Heart left ventricle (tissue), 13 donors: ENCODE data around the gene ZMYND15.
"Not testable (repeated sequence)": the region's sequence is repeated elsewhere in the genome, so short reads cannot be mapped to it uniquely, and the experiment has no call there.

Experiments
- CTCF ChIP-seq, 12 donors: fragments of 200-600 bp; sonication (generic) in 4 of 12; IDR thresholded peaks; one replicate each; pipeline versions ENCODE4 v1.5.0 to v1.8.0; 2018 to 2022; ENCODE audit warnings: antibody characterized with exemption in 12 of 12, mild to moderate bottlenecking in 5 of 12
- POLR2A ChIP-seq, 2 donors: fragments of 450-650 bp; IDR thresholded peaks; one replicate each; pipeline ENCODE4 v1.6.1; 2017; ENCODE audit warnings: antibody characterized with exemption in 2 of 2, mild to moderate bottlenecking in 2 of 2, moderate library complexity in 2 of 2
- donor health status: ischemic (EF 13 %, LVEDD 7.1; RV severe dilation, severe dysfunction).
- donor health status: DM: no; HTN: yes; CAD: no.
- donor health status: DM: no; HTN: no; CAD: no.
- donor health status: ischemic (EF 25% LVEDD 6.9; RV normal size, moderate dysfunction).
- donor health status: ischemic (EF 25% LVEDD 5.7; RV mildly dilated, moderate dysfunction).
- donor health status: ischemic (EF 35%, LVEDD 5.7; RV mildly dilated, moderate dysfunction).
- donor health status: nonischemic (EF 11% LVEDD 7.7; RV severe dilation, severe dysfunction).
- donor health status: DM: yes; HTN: yes; CAD: no.
- donor health status: PGD.
- donor health status: ischemic (EF 29% LVEDD 5.4; RV normal size, mild dysfunction).
- donor health status: nonischemic (EF 23%, LVEDD 6.1; RV moderate dilation, normal function).

GRCh38 chr17:4689872-4690271, 49.8 kb upstream of the ZMYND15 start:
- TF ChIP-seq CTCF, POLR2A (IDR thresholded peaks at IDR 0.05): not testable (repeated sequence)
